Upper lobe of left lung (tissue), 4 donors: ENCODE data around the gene E2F1.

Experiments used
- CTCF ChIP-seq, 6 experiments: fragments of 450-650 bp in 4 of 6; fragments of 200-600 bp in 2 of 6; sonication (generic) in 2 of 6; IDR thresholded peaks; one replicate each; pipeline ENCODE4 v1.5.1; 2016 to 2019; ENCODE audit warnings: antibody characterized with exemption in 6 of 6
- EP300 ChIP-seq, 4 donors: sonication (generic); formaldehyde crosslinking; IDR thresholded peaks; one replicate each; pipeline ENCODE4 v1.5.1; 2017; ENCODE audit warnings: antibody characterized with exemption in 4 of 4, control low read depth in 2 of 4
- POLR2A ChIP-seq, 4 donors: fragments of 450-650 bp; IDR thresholded peaks; one replicate each; pipeline ENCODE4 v1.5.1; 2016 to 2017; ENCODE audit warnings: antibody characterized with exemption in 4 of 4, mild to moderate bottlenecking in 2 of 4
- POLR2AphosphoS5 ChIP-seq, 2 donors: sonication (generic); formaldehyde crosslinking; IDR thresholded peaks; one replicate each; pipeline ENCODE4 v1.5.1; 2017; ENCODE audit warnings: antibody characterized with exemption in 2 of 2

GRCh38 chr20:33719989-33720709, 34.0 kb upstream of the E2F1 start, which contains the start of gene PXMP4:
- peak in 1 of 6 experiments; percentile 22 for TF ChIP-seq CTCF (IDR thresholded peaks at IDR 0.05)
- TF ChIP-seq POLR2A (IDR thresholded peaks at IDR 0.05) = peak in 1 of 4 donors; percentile 85
- peak; percentile 34 to 64 for TF ChIP-seq POLR2AphosphoS5 (IDR thresholded peaks at IDR 0.05)
- no peak for TF ChIP-seq EP300 (IDR thresholded peaks at IDR 0.05)
